Prostate gland (tissue), 2 donors: ENCODE results near the gene CUX1. TPM values are rescaled to one million over a fixed set of nuclear protein-coding genes. Genes with fewer than 3 reads are reported as not detected.

ENCODE experiments used
- DNase-seq: peaks from one replicate; pipeline ENCODE4 v3.0.0-alpha.2; 2019; ENCODE audit warnings: low spot score
- H3K27ac ChIP-seq, 2 donors: fragments of 200-600 bp; sonication (generic); 2 replicates each; pipeline ENCODE4 v1.5.1; 2017 to 2019
- H3K27me3 ChIP-seq: fragments of 200-600 bp; sonication (generic); replicated peaks from 2 replicates; pipeline ENCODE4 v1.5.1; 2019; ENCODE audit not compliant: insufficient read depth
- H3K36me3 ChIP-seq, 2 donors: fragments of 200-600 bp; sonication (generic); 1 replicate in 1 of 2; 2 replicates in 1 of 2; pipeline versions ENCODE4 v1.5.1 to v1.8.1; 2017 to 2019
- H3K4me1 ChIP-seq: fragments of 200-600 bp; sonication (generic); replicated peaks from 2 replicates; pipeline ENCODE4 v1.5.1; 2019
- H3K4me3 ChIP-seq, 2 donors: fragments of 200-600 bp; sonication (generic); 2 replicates each; pipeline ENCODE4 v1.5.1; 2017 to 2019
- H3K9me3 ChIP-seq: fragments of 200-600 bp; sonication (generic); 2 replicates; pipeline ENCODE4 v1.5.1; 2017
- CTCF ChIP-seq, 4 experiments: fragments of 200-600 bp in 2 of 4; fragments of 450-650 bp in 2 of 4; sonication (generic) in 2 of 4; IDR thresholded peaks; 1 replicate in 3 of 4; 2 replicates in 1 of 4; pipeline ENCODE4 v1.5.1; 2016 to 2019; ENCODE audit warnings: antibody characterized with exemption in 4 of 4, mild to moderate bottlenecking in 2 of 4, moderate library complexity in 2 of 4
- POLR2A ChIP-seq: fragments of 450-650 bp; IDR thresholded peaks from one replicate; pipeline ENCODE4 v1.6.1; 2016; ENCODE audit warnings: antibody characterized with exemption, mild to moderate bottlenecking
- POLR2AphosphoS5 ChIP-seq: sonication (generic); formaldehyde crosslinking; IDR thresholded peaks from one replicate; pipeline ENCODE4 v1.6.1; 2017; ENCODE audit warnings: antibody characterized with exemption
- WGBS: methylation state at CpG from one replicate; pipeline ENCODE4 v1.1.5; 2018; 5-methylcytosine and 5-hydroxymethylcytosine counted together
- intact Hi-C: fragments of 100-400 bp; cut with DNase I; formaldehyde crosslinking; loops from one replicate; pipeline ENCODE4 v1.14.2; 2022
- total RNA-seq, 2 donors: library from RNA; depleted of rRNA; stranded (reverse); fragments of >200 nt; gene quantifications; one replicate each; pipeline ENCODE4 v1.1.0, GENCODE V29; 2016

CUX1 gene
- total RNA-seq, 2 donors from 2014 or later, result 96.3 to 99.2 TPM

- DNase-seq, result no peak
- H3K27me3 ChIP-seq, result no peaks in the 10 kb centered on the region
- H3K27ac ChIP-seq, result peak overlapping the region; percentile 20 to 49
- no peaks in the 10 kb centered on the region for H3K9me3 ChIP-seq
- WGBS, result 50% methylated on average over 14 of the region's 14 CpGs
- intact Hi-C loops, result no loop called here
- no peaks in the 10 kb centered on the region for H3K4me1 ChIP-seq
- H3K4me3 ChIP-seq, result no peak overlapping the region
- H3K36me3 ChIP-seq, result no peaks in the 10 kb centered on the region
- no peak for TF ChIP-seq CTCF (IDR thresholded peaks at IDR 0.05)
- no peak for TF ChIP-seq POLR2A
- TF ChIP-seq POLR2AphosphoS5, result no peak
Observed at GRCh38 chr7:102169651-102170392, 352.4 kb downstream of the CUX1 start.

- Histone ChIP-seq H3K36me3 (no peaks in the 10 kb centered on the region), H3K27ac (peak overlapping the region in 1 of 2 donors; percentile 49), H3K4me3 (no peak overlapping the region), H3K4me1 (no peaks in the 10 kb centered on the region), H3K9me3 (no peaks in the 10 kb centered on the region), H3K27me3 (no peaks in the 10 kb centered on the region)
- no peak for DNase-seq
- intact Hi-C loops, result no loop called here
- TF ChIP-seq POLR2AphosphoS5 (no peak), CTCF (IDR thresholded peaks at IDR 0.05) (no peak), POLR2A (no peak)
- WGBS, result 66% methylated on average over 22 of the region's 22 CpGs
Observed at GRCh38 chr7:102170393-102170970, 353.1 kb downstream of the CUX1 start.

GRCh38 chr7:102173669-102174068, 356.2 kb downstream of the CUX1 start:
- H3K9me3 ChIP-seq, result no peaks in the 10 kb centered on the region
- 94% methylated on average over 13 of the region's 13 CpGs for WGBS
- no peak overlapping the region for H3K4me3 ChIP-seq
- no peak for DNase-seq
- H3K4me1 ChIP-seq, result no peaks in the 10 kb centered on the region
- H3K27me3 ChIP-seq, result no peaks in the 10 kb centered on the region
- H3K27ac ChIP-seq, result no peak overlapping the region
- no peak for TF ChIP-seq POLR2A
- TF ChIP-seq CTCF (IDR thresholded peaks at IDR 0.05), result no peak
- no peak for TF ChIP-seq POLR2AphosphoS5
- intact Hi-C loops, result no loop called here
- H3K36me3 ChIP-seq, result no peaks in the 10 kb centered on the region

- peak overlapping the region; percentile 2 to 29 for H3K27ac ChIP-seq
- intact Hi-C loops, result no loop called here
- no peaks in the 10 kb centered on the region for H3K36me3 ChIP-seq
- peak; percentile 54 for DNase-seq
- H3K4me1 ChIP-seq, result no peaks in the 10 kb centered on the region
- no peaks in the 10 kb centered on the region for H3K27me3 ChIP-seq
- no peak for TF ChIP-seq POLR2A
- no peak for TF ChIP-seq CTCF (IDR thresholded peaks at IDR 0.05)
- TF ChIP-seq POLR2AphosphoS5, result peak; percentile 55
- WGBS, result 33% methylated on average over 24 of the region's 24 CpGs
- H3K4me3 ChIP-seq, result no peak overlapping the region
- no peaks in the 10 kb centered on the region for H3K9me3 ChIP-seq
Observed at GRCh38 chr7:102175423-102176170, 358.2 kb downstream of the CUX1 start.
